Endothelial cell of umbilical vein (primary cell): ENCODE data around the gene ETV7. TPM values are rescaled to one million over a fixed set of nuclear protein-coding genes. Genes with fewer than 3 reads are reported as not detected.

Experiments
- BruUV-seq: library from RNA; stranded (reverse); fragments of 400-500 nt; replicated peaks from 2 replicates; lab custom pipeline; 2021; lab: Mats Ljungman, UMichigan
- CTCF ChIA-PET: fragments of 300-600, 350-600 bp; sonication (Branson Sonifier 250); formaldehyde crosslinking; loops from one replicate; lab custom pipeline; 2021; ENCODE audit warnings: antibody characterized with exemption, inconsistent platforms; lab: Charles Lee
- POLR2A ChIA-PET: fragments of 300-600, 350-600 bp; sonication (Branson Sonifier 250); formaldehyde crosslinking; loops from one replicate; lab custom pipeline; 2021; ENCODE audit warnings: antibody characterized with exemption, inconsistent platforms; lab: Charles Lee
- DNase-seq: peaks from one replicate; pipeline ENCODE4 v3.0.0-alpha.2; 2011; ENCODE audit warnings: low read depth, low spot score
- FAIRE-seq: peaks from 2 replicates; lab custom pipeline; 2011; peaks lifted over from hg19 to GRCh38; lab: Jason Lieb, UNC
- H2AFZ ChIP-seq: 2 replicates; pipeline ENCODE4 v1.6.0; 2012; ENCODE audit warnings: low read depth, low read length, control low read depth, inconsistent platforms
- H3K27ac ChIP-seq: 2 replicates; pipeline ENCODE4 v1.5.1; 2011; ENCODE audit warnings: low read depth, mild to moderate bottlenecking, control low read depth, low read length, moderate library complexity; ENCODE audit not compliant: insufficient read depth
- H3K27me3 ChIP-seq, 2 experiments: 2 replicates each; pipeline versions ENCODE4 v1.6.0 to v1.6.1; 2011; ENCODE audit warnings: low read length in 2 of 2, mixed read lengths in 1 of 2; ENCODE audit not compliant: control insufficient read depth in 2 of 2, insufficient read depth in 2 of 2
- H3K36me3 ChIP-seq, 2 experiments: 2 replicates in 1 of 2; 3 replicates in 1 of 2; pipeline ENCODE4 v1.5.1; 2011; ENCODE audit warnings: low read length in 2 of 2, mild to moderate bottlenecking in 1 of 2, moderate library complexity in 1 of 2; ENCODE audit not compliant: control insufficient read depth in 2 of 2, insufficient read depth in 2 of 2; ENCODE audit errors: extremely low read depth in 1 of 2
- H3K4me1 ChIP-seq: 3 replicates; pipeline ENCODE4 v1.5.1; 2011; ENCODE audit warnings: mild to moderate bottlenecking, low read length; ENCODE audit not compliant: control insufficient read depth, insufficient read depth; ENCODE audit errors: extremely low read depth
- H3K4me2 ChIP-seq: 2 replicates; pipeline ENCODE4 v1.6.1; 2011; ENCODE audit warnings: low read length, control low read depth, mixed read lengths; ENCODE audit not compliant: insufficient read depth
- H3K4me3 ChIP-seq, 3 experiments: fragments of 200-600 bp in 1 of 3; sonication (generic), shearing (Covaris generic) in 1 of 3; replicated peaks in 1 of 3; 2 replicates each; pipeline ENCODE4 v1.5.1; 2011 to 2016; ENCODE audit warnings: control low read depth in 3 of 3, low read length in 3 of 3, mild to moderate bottlenecking in 2 of 3, inconsistent platforms in 1 of 3, low read depth in 1 of 3, moderate library complexity in 1 of 3; ENCODE audit not compliant: insufficient read depth in 1 of 3
- H3K79me2 ChIP-seq: 2 replicates; pipeline ENCODE4 v1.6.0; 2012; ENCODE audit warnings: low read length, inconsistent platforms; ENCODE audit not compliant: control insufficient read depth, insufficient read depth
- H3K9ac ChIP-seq: replicated peaks from 2 replicates; pipeline ENCODE3; 2011; ENCODE audit warnings: low read length, control low read depth; ENCODE audit not compliant: insufficient read depth; ENCODE audit errors: extremely low read depth
- H3K9me1 ChIP-seq: replicated peaks from 3 replicates; pipeline ENCODE4 v1.6.0; 2011; ENCODE audit warnings: mild to moderate bottlenecking, low read length; ENCODE audit not compliant: control insufficient read depth, insufficient read depth; ENCODE audit errors: extremely low read depth
- H3K9me3 ChIP-seq: replicated peaks from 2 replicates; pipeline ENCODE4 v1.5.1; 2012; ENCODE audit warnings: low read length, inconsistent platforms; ENCODE audit not compliant: control insufficient read depth, insufficient read depth
- H4K20me1 ChIP-seq: replicated peaks from 2 replicates; pipeline ENCODE3; 2011; ENCODE audit warnings: mild to moderate bottlenecking, low read length; ENCODE audit not compliant: control insufficient read depth, insufficient read depth; ENCODE audit errors: extremely low read depth
- CTCF ChIP-seq, 2 donors: IDR thresholded peaks; 1 replicate in 1 of 2; 2 replicates in 1 of 2; pipeline ENCODE4 v1.5.1; 2011; ENCODE audit warnings: low read length in 2 of 2, mild to moderate bottlenecking in 2 of 2, moderate library complexity in 2 of 2, control low read depth in 1 of 2, inconsistent platforms in 1 of 2, low read depth in 1 of 2; ENCODE audit not compliant: insufficient read depth in 1 of 2; ENCODE audit errors: extremely low read depth in 1 of 2
- EZH2 ChIP-seq: IDR thresholded peaks from 2 replicates; pipeline ENCODE4 v1.6.1; 2012; ENCODE audit warnings: borderline replicate concordance, low read depth, mild to moderate bottlenecking, moderate library complexity, low read length, inconsistent platforms; ENCODE audit not compliant: severe bottlenecking
- FOS ChIP-seq: IDR thresholded peaks from 2 replicates; pipeline ENCODE4 v1.6.1; 2011; ENCODE audit warnings: mild to moderate bottlenecking, low read length, moderate library complexity, borderline replicate concordance; ENCODE audit not compliant: insufficient read depth
- GATA2 ChIP-seq: IDR thresholded peaks from 2 replicates; pipeline ENCODE4 v1.7.0; 2011; ENCODE audit warnings: low read depth, mild to moderate bottlenecking, moderate library complexity, mixed read lengths, low read length; ENCODE audit not compliant: insufficient read length, insufficient read depth
- JUN ChIP-seq: IDR thresholded peaks from 2 replicates; pipeline ENCODE4 v1.6.1; 2011; ENCODE audit warnings: borderline replicate concordance, low read depth; ENCODE audit not compliant: insufficient read length, insufficient read depth
- MYC ChIP-seq: IDR thresholded peaks from one replicate; pipeline ENCODE4 v1.6.1; 2011; ENCODE audit warnings: mild to moderate bottlenecking, low read depth, low read length
- POLR2A ChIP-seq: IDR thresholded peaks from 2 replicates; pipeline ENCODE4 v1.6.1; 2012; ENCODE audit warnings: low read depth, mild to moderate bottlenecking, control low read depth, low read length
- POLR2AphosphoS5 ChIP-seq: IDR thresholded peaks from 2 replicates; pipeline ENCODE4 v1.6.1; 2012; ENCODE audit warnings: low read depth, mild to moderate bottlenecking, control low read depth, low read length, moderate library complexity; ENCODE audit not compliant: insufficient read depth
- dilution Hi-C: fragments of 300-500 bp; cut with MboI; formaldehyde crosslinking; loops from one replicate; pipeline ENCODE4 v1.15.0; 2019; ENCODE audit warnings: low sequenced_read_pairs; ENCODE audit not compliant: extremely low pct_ligation_motif_present
- intact Hi-C: fragments of 100-400 bp; cut with micrococcal nuclease; formaldehyde crosslinking; loops from one replicate; pipeline ENCODE4 v1.10.0; 2022
- polyA plus RNA-seq, 4 experiments: library from polyadenylated mRNA; depleted of rRNA in 3 of 4; stranded (reverse) in 3 of 4; unstranded in 1 of 4; fragments of >200 nt; gene quantifications; 2 replicates each; pipeline versions ENCODE4 v1.2.1 to v1.2.3, GENCODE V29; 2011 to 2012; ENCODE audit warnings: missing spikeins in 1 of 4
- total RNA-seq: library from RNA; stranded (reverse); gene quantifications from 2 replicates; pipeline ENCODE4 v1.2.3, GENCODE V29; 2021
- TF ChIP-seq, protein P1 (sequence below): IDR thresholded peaks from 2 replicates; pipeline ENCODE4 v1.6.1; 2011; ENCODE audit not compliant: insufficient read depth, insufficient read length

ETV7 gene
- total and polyA plus RNA-seq, 2 donors (not counting 3 experiments of a cell fraction or from before 2014, with no cell fraction given) = 0.23 to 0.58 TPM

DNA sequence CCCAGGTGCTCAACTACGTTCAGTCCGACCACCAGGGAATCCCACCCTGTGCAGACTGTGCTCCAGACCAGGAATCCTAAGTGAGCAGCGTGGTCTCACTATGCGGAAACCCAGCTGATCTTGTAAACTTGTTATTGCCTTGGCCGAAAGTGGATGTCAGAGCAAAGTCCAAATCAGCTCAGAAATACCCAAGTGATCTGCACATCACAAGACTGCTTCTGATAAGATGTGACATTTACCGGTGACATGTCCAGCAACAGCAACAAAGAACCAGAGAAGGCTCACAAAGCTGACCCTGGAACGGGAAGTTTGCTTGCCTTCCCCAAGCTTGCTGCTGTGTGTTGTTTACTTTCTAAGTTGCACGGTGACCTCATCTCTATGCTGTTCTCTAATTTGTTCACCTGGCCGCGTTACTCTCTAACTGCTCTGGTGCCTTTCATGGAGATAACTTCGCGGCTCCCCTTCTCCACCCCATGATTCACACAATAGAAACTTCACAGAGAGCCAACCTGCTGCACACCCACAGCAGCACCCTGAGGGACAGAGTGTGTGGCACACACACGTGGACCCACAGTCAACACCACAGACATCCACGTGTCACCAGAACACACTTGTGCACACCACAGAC, 52.5 kb downstream of the ETV7 start:
- Histone ChIP-seq H3K79me2 (no peaks in the 10 kb centered on the region), H3K4me1 (no peaks in the 10 kb centered on the region), H4K20me1 (no peaks in the 10 kb centered on the region), H3K9me3 (no peaks in the 10 kb centered on the region), H3K27me3 (peaks cover 52 to 56% of the 10 kb centered on the region in 2 experiments), H3K27ac (no peak overlapping the region), H2AFZ (no peak overlapping the region), H3K4me3 (no peak overlapping the region), H3K9ac (no peak overlapping the region), H3K9me1 (no peaks in the 10 kb centered on the region), H3K36me3 (no peaks in the 10 kb centered on the region), H3K4me2 (no peak overlapping the region)
- FAIRE-seq = no peak
- POLR2A ChIA-PET = no interaction called here
- no peak for DNase-seq
- intact Hi-C loops = no loop called here
- CTCF ChIA-PET = interaction anchor here (0.7 to 2.1 kb wide), 6 partner anchors 8 to 30 kb away, joined by 3 to 8 read pairs (median 3); no protein-coding TSS in a partner anchor
- TF ChIP-seq EZH2 (no peak), POLR2AphosphoS5 (no peak), MYC (no peak), POLR2A (no peak), GATA2 (no peak)
- dilution Hi-C loops = no loop called here
- BruUV-seq = no TSS peak

DNA sequence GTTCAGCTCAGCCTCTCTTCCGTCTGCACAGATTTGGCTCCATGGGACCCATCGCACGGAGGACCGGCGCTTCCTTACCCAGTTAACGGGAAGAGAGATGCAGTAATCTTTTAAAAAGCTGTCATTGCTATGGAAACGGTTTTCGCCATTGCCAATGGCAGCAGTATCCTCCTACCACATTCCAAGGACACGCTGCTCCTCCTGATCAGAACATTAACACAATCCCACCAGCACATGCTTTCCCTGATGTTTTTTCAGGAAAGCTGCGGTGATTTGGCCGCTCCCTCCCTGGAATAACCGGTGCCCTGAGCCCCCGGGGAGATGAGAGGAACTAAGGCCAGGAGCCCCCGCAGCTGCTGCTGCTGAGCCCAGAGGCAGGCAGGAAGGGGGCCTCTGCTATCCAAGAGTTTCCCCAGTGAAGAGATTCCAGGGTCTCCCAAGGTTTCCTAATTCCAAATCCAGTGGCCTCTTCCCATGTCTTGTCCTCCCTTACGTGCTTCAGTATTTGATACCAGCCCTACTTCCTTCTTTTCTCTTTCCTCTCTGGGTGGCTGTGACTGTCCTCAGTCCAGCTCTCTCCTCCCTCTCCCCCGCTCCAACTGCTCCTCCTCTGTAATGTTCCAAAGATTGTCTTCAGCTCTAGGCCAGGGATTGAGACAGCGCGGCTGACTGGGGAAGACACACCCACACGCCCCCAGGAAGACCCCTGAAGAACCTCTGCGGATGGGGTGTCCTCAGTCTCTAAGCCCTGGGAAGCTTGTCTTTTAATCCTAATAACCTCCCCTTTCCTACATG, 53.3 kb downstream of the ETV7 start:
- ChIA-PET CTCF (interaction anchor here (0.7 to 2.1 kb wide), 7 partner anchors 10 to 32 kb away, joined by 3 to 8 read pairs (median 3); no protein-coding TSS in a partner anchor), POLR2A (no interaction called here)
- no peak overlapping the region for H3K9ac ChIP-seq
- H3K9me3 ChIP-seq = no peaks in the 10 kb centered on the region
- intact Hi-C loops (no loop called here), dilution Hi-C loops (no loop called here)
- DNase-seq = no peak
- H3K9me1 ChIP-seq = no peaks in the 10 kb centered on the region
- no peak overlapping the region for H3K4me3 ChIP-seq
- peaks cover 45 to 48% of the 10 kb centered on the region in 2 experiments for H3K27me3 ChIP-seq
- H4K20me1 ChIP-seq = no peaks in the 10 kb centered on the region
- TF ChIP-seq POLR2AphosphoS5 (no peak), EZH2 (no peak), MYC (no peak), CTCF (IDR thresholded peaks at IDR 0.05; ENCODE audit: extremely low read depth in 1 of 2, insufficient read depth in 1 of 2, low read depth in 1 of 2, low read length in 2 of 2) (no peak), GATA2 (no peak), FOS (no peak), JUN (no peak), POLR2A (no peak)
- TF ChIP-seq, protein P1, sequence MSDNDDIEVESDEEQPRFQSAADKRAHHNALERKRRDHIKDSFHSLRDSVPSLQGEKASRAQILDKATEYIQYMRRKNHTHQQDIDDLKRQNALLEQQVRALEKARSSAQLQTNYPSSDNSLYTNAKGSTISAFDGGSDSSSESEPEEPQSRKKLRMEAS = no peak
- no peaks in the 10 kb centered on the region for H3K79me2 ChIP-seq
- BruUV-seq = no TSS peak
- no peak overlapping the region for H2AFZ ChIP-seq
- H3K27ac ChIP-seq = no peak overlapping the region
- FAIRE-seq = no peak
- no peaks in the 10 kb centered on the region for H3K36me3 ChIP-seq
- H3K4me1 ChIP-seq = no peaks in the 10 kb centered on the region
- no peak overlapping the region for H3K4me2 ChIP-seq
